H1 (cell line): ENCODE results near the gene ZGRF1. TPM values are rescaled to one million over a fixed set of nuclear protein-coding genes. Genes with fewer than 3 reads are reported as not detected.

Experiments used
- CTCF ChIA-PET: fragments of 300-600 bp; sonication (Branson Sonifier 250); formaldehyde crosslinking; loops from one replicate; lab custom pipeline; 2021; ENCODE audit not compliant: partially characterized antibody; lab: Charles Lee
- POLR2A ChIA-PET: fragments of 300-600 bp; sonication (Branson Sonifier 250); formaldehyde crosslinking; loops from one replicate; lab custom pipeline; 2021; ENCODE audit warnings: inconsistent platforms; ENCODE audit not compliant: partially characterized antibody; lab: Charles Lee
- DNase-seq, 2 experiments: peaks; one replicate each; pipeline versions ENCODE4 v3.0.0 to v3.0.0-alpha.2; 2010 to 2022; ENCODE audit warnings: low spot score in 2 of 2, low read depth in 1 of 2, mixed read lengths in 1 of 2
- FAIRE-seq: peaks from 2 replicates; lab custom pipeline; 2011; peaks lifted over from hg19 to GRCh38; lab: Jason Lieb, UNC
- H2AFZ ChIP-seq: 2 replicates; pipeline ENCODE4 v1.8.1; 2012; ENCODE audit warnings: low read length, inconsistent platforms
- H2AK5ac ChIP-seq: 2 replicates; pipeline ENCODE4 v1.6.1; 2013; ENCODE audit warnings: low read depth, low read length
- H2BK120ac ChIP-seq: replicated peaks from 2 replicates; pipeline ENCODE3; 2013; ENCODE audit warnings: low read depth, low read length, inconsistent platforms
- H2BK12ac ChIP-seq: 2 replicates; pipeline ENCODE4 v1.6.1; 2013; ENCODE audit warnings: low read depth, low read length
- H2BK15ac ChIP-seq: 2 replicates; pipeline ENCODE4 v1.6.1; 2013; ENCODE audit warnings: low read length
- H2BK20ac ChIP-seq: 2 replicates; pipeline ENCODE4 v1.6.1; 2013; ENCODE audit warnings: low read length
- H2BK5ac ChIP-seq: 2 replicates; pipeline ENCODE4 v1.6.1; 2013; ENCODE audit warnings: low read depth, low read length
- H3K14ac ChIP-seq: 2 replicates; pipeline ENCODE4 v1.6.1; 2013; ENCODE audit warnings: inconsistent platforms; ENCODE audit not compliant: insufficient read length
- H3K18ac ChIP-seq: 2 replicates; pipeline ENCODE4 v1.6.1; 2013; ENCODE audit warnings: low read length; ENCODE audit errors: extremely low read depth
- H3K23ac ChIP-seq: 2 replicates; pipeline ENCODE4 v1.6.1; 2013; ENCODE audit warnings: inconsistent platforms; ENCODE audit not compliant: insufficient read length
- H3K23me2 ChIP-seq: 2 replicates; pipeline ENCODE4 v1.6.1; 2013; ENCODE audit warnings: low read depth, low read length
- H3K27ac ChIP-seq: 2 replicates; pipeline ENCODE4 v1.6.1; 2011; ENCODE audit warnings: low read depth, low read length, inconsistent platforms
- H3K27me3 ChIP-seq, 4 experiments: replicated peaks in 1 of 4; 1 replicate in 1 of 4; 2 replicates in 3 of 4; pipeline versions ENCODE4 v1.6.1 to v1.8.1; 2011 to 2013; ENCODE audit warnings: low read length in 3 of 4, mild to moderate bottlenecking in 3 of 4, inconsistent platforms in 2 of 4, mixed read lengths in 2 of 4, moderate library complexity in 1 of 4; ENCODE audit not compliant: control insufficient read depth in 3 of 4, insufficient read depth in 3 of 4; ENCODE audit errors: extremely low read depth in 1 of 4
- H3K36me3 ChIP-seq, 4 experiments: 2 replicates each; pipeline versions ENCODE4 v1.6.1 to v1.8.1; 2011 to 2013; ENCODE audit warnings: mild to moderate bottlenecking in 4 of 4, low read length in 3 of 4, moderate library complexity in 2 of 4, control low read depth in 1 of 4, inconsistent platforms in 1 of 4; ENCODE audit not compliant: insufficient read depth in 4 of 4, control insufficient read depth in 2 of 4
- H3K4ac ChIP-seq: replicated peaks from 2 replicates; pipeline ENCODE3; 2013; ENCODE audit warnings: low read length, low read depth, mixed read lengths, inconsistent platforms; ENCODE audit not compliant: insufficient read length
- H3K4me1 ChIP-seq, 4 experiments: replicated peaks in 1 of 4; 1 replicate in 1 of 4; 2 replicates in 3 of 4; pipeline versions ENCODE4 v1.6.1 to v1.8.1; 2011 to 2013; ENCODE audit warnings: low read length in 3 of 4, inconsistent platforms in 2 of 4, mixed read lengths in 1 of 4; ENCODE audit not compliant: insufficient read depth in 4 of 4, control insufficient read depth in 3 of 4
- H3K4me2 ChIP-seq, 2 experiments: 2 replicates each; pipeline versions ENCODE4 v1.6.1 to v1.8.1; 2011 to 2013; ENCODE audit warnings: low read depth in 2 of 2, low read length in 2 of 2, control low read depth in 1 of 2, inconsistent platforms in 1 of 2, mild to moderate bottlenecking in 1 of 2; ENCODE audit not compliant: insufficient read depth in 1 of 2
- H3K4me3 ChIP-seq, 4 experiments: fragments of 200-600, 300-600 bp in 1 of 4; sonication (generic), shearing (Covaris generic), sonication (Bioruptor Twin) in 1 of 4; 2 replicates each; pipeline versions ENCODE4 v1.5.1 to v1.8.1; 2011 to 2016; ENCODE audit warnings: low read length in 4 of 4, low read depth in 3 of 4, control low read depth in 2 of 4, inconsistent platforms in 2 of 4, mild to moderate bottlenecking in 2 of 4, mixed read lengths in 1 of 4, moderate library complexity in 1 of 4; ENCODE audit not compliant: insufficient read depth in 2 of 4; ENCODE audit errors: extremely low read depth in 1 of 4
- H3K56ac ChIP-seq: replicated peaks from 2 replicates; pipeline ENCODE3; 2013; ENCODE audit warnings: low read depth, mild to moderate bottlenecking, mixed read lengths, low read length, inconsistent platforms; ENCODE audit not compliant: insufficient read length
- H3K79me1 ChIP-seq: 2 replicates; pipeline ENCODE4 v1.6.1; 2013; ENCODE audit warnings: low read depth, low read length, control low read depth
- H3K79me2 ChIP-seq, 2 experiments: 2 replicates each; pipeline versions ENCODE4 v1.6.1 to v1.8.1; 2012 to 2013; ENCODE audit warnings: low read length in 2 of 2, mild to moderate bottlenecking in 2 of 2, inconsistent platforms in 1 of 2; ENCODE audit not compliant: insufficient read depth in 2 of 2, control insufficient read depth in 1 of 2
- H3K9ac ChIP-seq, 4 experiments: replicated peaks in 1 of 4; 1 replicate in 1 of 4; 2 replicates in 3 of 4; pipeline versions ENCODE4 v1.6.1 to v1.8.1; 2011 to 2013; ENCODE audit warnings: low read depth in 3 of 4, low read length in 3 of 4, control low read depth in 2 of 4, mild to moderate bottlenecking in 2 of 4, moderate library complexity in 2 of 4, inconsistent platforms in 1 of 4; ENCODE audit errors: extremely low read depth in 1 of 4
- H3K9me3 ChIP-seq, 2 experiments: 2 replicates each; pipeline versions ENCODE4 v1.6.1 to v1.8.1; 2012 to 2013; ENCODE audit warnings: mild to moderate bottlenecking in 2 of 2, moderate library complexity in 2 of 2, control low read depth in 1 of 2, inconsistent platforms in 1 of 2, low read depth in 1 of 2, low read length in 1 of 2, mixed read lengths in 1 of 2; ENCODE audit not compliant: insufficient read depth in 2 of 2
- H4K20me1 ChIP-seq, 2 experiments: replicated peaks in 1 of 2; 2 replicates each; pipeline versions ENCODE3 to v1.8.1; 2011 to 2013; ENCODE audit warnings: inconsistent platforms in 2 of 2, low read length in 2 of 2, mild to moderate bottlenecking in 1 of 2; ENCODE audit not compliant: insufficient read depth in 2 of 2, control insufficient read depth in 1 of 2
- H4K5ac ChIP-seq: 2 replicates; pipeline ENCODE4 v1.6.1; 2013; ENCODE audit warnings: low read length, low read depth, mixed read lengths, inconsistent platforms; ENCODE audit not compliant: insufficient read length
- H4K8ac ChIP-seq: 2 replicates; pipeline ENCODE4 v1.8.0; 2013; ENCODE audit warnings: mild to moderate bottlenecking, moderate library complexity, low read length, inconsistent platforms; ENCODE audit not compliant: insufficient read depth; ENCODE audit errors: extremely low read depth
- H4K91ac ChIP-seq: replicated peaks from 2 replicates; pipeline ENCODE3; 2013; ENCODE audit warnings: low read length, mixed read lengths, inconsistent platforms; ENCODE audit not compliant: insufficient read length
- CBX5 ChIP-seq: fragments of 300-800, 300-1000 bp; sonication (generic); IDR thresholded peaks from 2 replicates; pipeline ENCODE4 v1.7.1; 2016; ENCODE audit warnings: antibody characterized with exemption, low read length, low read depth
- CEBPB ChIP-seq: IDR thresholded peaks from 2 replicates; pipeline ENCODE4 v1.6.1; 2012; ENCODE audit warnings: low read depth, low read length
- E2F6 ChIP-seq: IDR thresholded peaks from 2 replicates; pipeline ENCODE4 v1.6.1; 2012; ENCODE audit warnings: inconsistent platforms
- RFX5 ChIP-seq: IDR thresholded peaks from 2 replicates; pipeline ENCODE4 v1.6.1; 2011; ENCODE audit warnings: low read depth, low read length, improper control_type of control experiment, borderline replicate concordance
- RXRA ChIP-seq: IDR thresholded peaks from 2 replicates; pipeline ENCODE4 v1.6.1; 2011; ENCODE audit warnings: low read depth, mild to moderate bottlenecking, low read length, moderate library complexity; ENCODE audit not compliant: insufficient read depth
- SP1 ChIP-seq: IDR thresholded peaks from 2 replicates; pipeline ENCODE4 v1.6.1; 2011; ENCODE audit warnings: low read depth, low read length
- YY1 ChIP-seq: IDR thresholded peaks from 2 replicates; pipeline ENCODE4 v1.6.1; 2011; ENCODE audit warnings: low read depth, mild to moderate bottlenecking, low read length
- WGBS, 2 experiments: shearing (Covaris generic) in 1 of 2; methylation state at CpG; one replicate each; pipeline versions ENCODE4 v1.1.6 to v1.1.7; 2013 to 2015; ENCODE audit warnings: low lambda C conversion rate in 2 of 2, mixed read lengths in 2 of 2, inconsistent platforms in 1 of 2, low coverage in 1 of 2, missing lambda C conversion rate in 1 of 2; ENCODE audit not compliant: insufficient replicate concordance in 2 of 2, insufficient coverage in 1 of 2, insufficient read length in 1 of 2; ENCODE audit errors: extremely low coverage in 1 of 2, missing lambda C conversion rate in 1 of 2; 5-methylcytosine and 5-hydroxymethylcytosine counted together
- long read RNA-seq, 2 experiments: library from RNA in 1 of 2; library from capped mRNA in 1 of 2; stranded (forward); transcript quantifications; one replicate each; pipeline ENCODE4 v2.0.0, GENCODE V29; 2021; ENCODE audit warnings: inconsistent platforms in 1 of 2
- polyA minus RNA-seq, 3 experiments: library from RNA; depleted of rRNA, polyadenylated mRNA; stranded (reverse); fragments of >200 nt; gene quantifications; 1 replicate in 2 of 3; 2 replicates in 1 of 3; pipeline ENCODE4 v1.2.3, GENCODE V29; 2011
- polyA plus RNA-seq, 7 experiments: library from polyadenylated mRNA; depleted of rRNA in 3 of 7; stranded (reverse) in 5 of 7; unstranded in 2 of 7; fragments of >200 nt in 5 of 7; fragments of 200-250 nt in 2 of 7; gene quantifications; 1 replicate in 5 of 7; 2 replicates in 1 of 7; 4 replicates in 1 of 7; pipeline versions ENCODE4 v1.2.1 to v1.2.3, GENCODE V29; 2011 to 2013; ENCODE audit warnings: missing spikeins in 2 of 7, mixed read lengths in 2 of 7
- total RNA-seq: library from RNA; stranded (reverse); fragmentation: NEBNext Ultra II Directional; extraction: Animal tissue kit (Norgen Biotek cat#: 25700); gene quantifications from 2 replicates; pipeline ENCODE4 v1.2.1, GENCODE V29; 2021

Gene ZGRF1
- 43.7 and 44.6 TPM in 2 replicates for total RNA-seq
- polyA plus RNA-seq (2011; rRNA removed), result 7.7 and 12.0 TPM in 2 replicates
- polyA plus RNA-seq (2011; cell fraction: cytosol; rRNA removed), result 22.7 TPM
- 12.5 TPM for polyA plus RNA-seq (2011; cell fraction: nucleus; rRNA removed)
- polyA plus RNA-seq (2012, experiment 1 of 2), result 17.1 to 32.9 TPM (median 21.1 TPM) in 4 replicates
- polyA plus RNA-seq (2012, experiment 2 of 2), result 1.4 TPM
- 25.4 TPM for polyA plus RNA-seq (2013, experiment 1 of 2)
- polyA plus RNA-seq (2013, experiment 2 of 2), result 22.5 TPM
- 13.9 and 21.8 TPM in 2 replicates for polyA minus RNA-seq (2011; rRNA and poly(A)+ RNA removed)
- polyA minus RNA-seq (2011; cell fraction: cytosol; rRNA and poly(A)+ RNA removed), result 20.0 TPM
- 50.5 TPM for polyA minus RNA-seq (2011; cell fraction: nucleus; rRNA and poly(A)+ RNA removed)
- long read RNA-seq, experiment 1, partial matches to known transcripts, result 2 of 8 reads
- long read RNA-seq, experiment 1, other reads (novel, unspliced or antisense), result 6 of 8 reads
- long read RNA-seq, experiment 2, partial matches to known transcripts, result 0 of 5 reads
- long read RNA-seq, experiment 2, other reads (novel, unspliced or antisense), result 4 of 5 reads

GRCh38 chr4:112636688-112637551 lies at the start of gene ZGRF1, which contains the start of gene LARP7:
ZGRF1 (minus strand) TSS chr4:112636909; CDS start chr4:112633176, 3,733 bp downstream.
LARP7 (plus strand) TSS chr4:112637143; CDS start chr4:112644670, 7,527 bp downstream.
- H4K5ac ChIP-seq, result peak within 1 kb of the TSS; percentile 80
- peak within 1 kb of the TSS; percentile 44 for H3K56ac ChIP-seq
- no peaks in the 10 kb centered on the region for H3K27me3 ChIP-seq
- FAIRE-seq (peak; percentile 94), DNase-seq (peak; percentile 96 to 97)
- H3K9me3 ChIP-seq, result no peaks in the 10 kb centered on the region
- H3K27ac ChIP-seq, result peak within 1 kb of the TSS; percentile 95
- H3K23ac ChIP-seq, result no peak within 1 kb of the TSS
- no peaks in the 10 kb centered on the region; the same call in 1 of the 2 replicates for H3K23me2 ChIP-seq
- peak within 1 kb of the TSS; percentile 86 to 98 (median 96) for H3K4me3 ChIP-seq
- peak within 1 kb of the TSS; percentile 77; the same call in 1 of the 2 replicates for H2BK15ac ChIP-seq
- peak within 1 kb of the TSS; percentile 77 to 79 for H3K4me2 ChIP-seq
- no peak within 1 kb of the TSS for H2BK20ac ChIP-seq
- H4K91ac ChIP-seq, result peak within 1 kb of the TSS; percentile 62
- H3K14ac ChIP-seq, result no peak within 1 kb of the TSS
- peak within 1 kb of the TSS; percentile 58; the same call in 1 of the 2 replicates for H4K8ac ChIP-seq
- H3K4ac ChIP-seq, result no peak within 1 kb of the TSS
- peaks cover 4% of the 10 kb centered on the region; the same call in 1 of the 2 replicates for H3K79me1 ChIP-seq
- H2BK5ac ChIP-seq, result peak within 1 kb of the TSS; percentile 93
- WGBS, 2 experiments, result 2% methylated on average over 63 of the region's 66 CpGs; no CpG with 5 or more reads in 1 of the 2 experiments
- peaks cover 0 to 9% (median 1%) of the 10 kb centered on the region in 4 experiments; a peak in 2 of 7 replicates for H3K4me1 ChIP-seq
- H2AFZ ChIP-seq, result peak within 1 kb of the TSS; percentile 87
- H3K79me2 ChIP-seq, result peaks cover 13 to 86% of the 10 kb centered on the region in 2 experiments; a peak in 3 of 4 replicates
- H3K18ac ChIP-seq, result peak within 1 kb of the TSS; percentile 92; the same call in 1 of the 2 replicates
- peak within 1 kb of the TSS; percentile 53; the same call in 1 of the 2 replicates for H2BK12ac ChIP-seq
- H2AK5ac ChIP-seq, result no peak within 1 kb of the TSS; the same call in 1 of the 2 replicates
- peak within 1 kb of the TSS; percentile 26 for H2BK120ac ChIP-seq
- ChIA-PET CTCF (interaction anchor here (0.6 to 3.8 kb wide), 17 partner anchors 9 to 303 kb away, joined by 3 to 58 read pairs (median 3); no protein-coding TSS in a partner anchor), POLR2A (interaction anchor here (0.8 to 5.1 kb wide), 8 partner anchors 10 to 128 kb away, joined by 3 to 54 read pairs (median 4); no protein-coding TSS in a partner anchor)
- H3K9ac ChIP-seq, result peak within 1 kb of the TSS; percentile 85 to 98 (median 90)
- H3K36me3 ChIP-seq, result peaks cover 0 to 18% (median 0%) of the 10 kb centered on the region in 4 experiments; a peak in 3 of 8 replicates
- no peaks in the 10 kb centered on the region for H4K20me1 ChIP-seq
- no peak for TF ChIP-seq RFX5
- TF ChIP-seq E2F6, result peak; percentile 48; the same call in 1 of the 2 replicates
- TF ChIP-seq CBX5, result no peak
- TF ChIP-seq SP1, result peak; percentile 72
- TF ChIP-seq YY1, result no peak
- no peak for TF ChIP-seq RXRA
- TF ChIP-seq CEBPB, result peak; percentile 25; the same call in 1 of the 2 replicates
